HG02642 (cell line): ENCODE results near the gene PDS5B.
"Not testable (repeated sequence)": the region's sequence is repeated elsewhere in the genome, so short reads cannot be mapped to it uniquely, and the experiment has no call there.

Source experiments
- ATAC-seq: cut with Tn5 transposase; IDR thresholded peaks from one replicate; pipeline ENCODE4 v1.9.1; 2021; ENCODE audit warnings: mild to moderate bottlenecking; ENCODE audit not compliant: unreplicated experiment, poor library complexity

The PDS5B gene

GRCh38 chr13:32716201-32716600 is 129.9 kb downstream of the PDS5B start:
- ATAC-seq = not testable (repeated sequence)

- no peak for ATAC-seq
Observed at GRCh38 chr13:32720026-32720425, 133.8 kb downstream of the PDS5B start.

GRCh38 chr13:32721131-32722034 is 135.1 kb downstream of the PDS5B start:
- not testable (repeated sequence) for ATAC-seq

GRCh38 chr13:32722340-32722739 is 136.1 kb downstream of the PDS5B start:
- ATAC-seq = no peak

GRCh38 chr13:32723987-32724386 is 137.7 kb downstream of the PDS5B start:
- no peak for ATAC-seq

- ATAC-seq = no peak
Observed at GRCh38 chr13:32726374-32727037, 140.3 kb downstream of the PDS5B start.

GRCh38 chr13:32728327-32728726 is 142.1 kb downstream of the PDS5B start:
- ATAC-seq = no peak

GRCh38 chr13:32729097-32729496 is 142.8 kb downstream of the PDS5B start:
- ATAC-seq = not testable (repeated sequence)

- no peak for ATAC-seq
Observed at GRCh38 chr13:32731074-32731473, 144.8 kb downstream of the PDS5B start.

- ATAC-seq = no peak
Observed at GRCh38 chr13:32731576-32731975, 145.3 kb downstream of the PDS5B start.

GRCh38 chr13:32733690-32734089 is 147.4 kb downstream of the PDS5B start:
- no peak for ATAC-seq

- no peak for ATAC-seq
Observed at GRCh38 chr13:32734511-32734910, 148.3 kb downstream of the PDS5B start.

- ATAC-seq = no peak
Observed at GRCh38 chr13:32735859-32736258, 149.6 kb downstream of the PDS5B start.

GRCh38 chr13:32736648-32737047 is 150.4 kb downstream of the PDS5B start:
- no peak for ATAC-seq

- ATAC-seq = peak; percentile 66
Observed at GRCh38 chr13:32737111-32737571, 150.9 kb downstream of the PDS5B start.

GRCh38 chr13:32737679-32738078 is 151.4 kb downstream of the PDS5B start:
- peak; percentile 47 for ATAC-seq

- no peak for ATAC-seq
Observed at GRCh38 chr13:32745509-32745908, 159.3 kb downstream of the PDS5B start.

GRCh38 chr13:32746474-32746873 is 160.2 kb downstream of the PDS5B start:
- ATAC-seq = no peak

- no peak for ATAC-seq
Observed at GRCh38 chr13:32748305-32748704, 162.1 kb downstream of the PDS5B start.

GRCh38 chr13:32751340-32751739 is 165.1 kb downstream of the PDS5B start:
- no peak for ATAC-seq

- no peak for ATAC-seq
Observed at GRCh38 chr13:32752311-32752710, 166.1 kb downstream of the PDS5B start.
